ENCODE measurements around the gene COG5. TPM values are rescaled to one million over a fixed set of nuclear protein-coding genes. Genes with fewer than 3 reads are reported as not detected.

The COG5 gene
- total and polyA plus RNA-seq, 2 experiments from 2014 or later, result 15.8 to 53.5 TPM

DNA sequence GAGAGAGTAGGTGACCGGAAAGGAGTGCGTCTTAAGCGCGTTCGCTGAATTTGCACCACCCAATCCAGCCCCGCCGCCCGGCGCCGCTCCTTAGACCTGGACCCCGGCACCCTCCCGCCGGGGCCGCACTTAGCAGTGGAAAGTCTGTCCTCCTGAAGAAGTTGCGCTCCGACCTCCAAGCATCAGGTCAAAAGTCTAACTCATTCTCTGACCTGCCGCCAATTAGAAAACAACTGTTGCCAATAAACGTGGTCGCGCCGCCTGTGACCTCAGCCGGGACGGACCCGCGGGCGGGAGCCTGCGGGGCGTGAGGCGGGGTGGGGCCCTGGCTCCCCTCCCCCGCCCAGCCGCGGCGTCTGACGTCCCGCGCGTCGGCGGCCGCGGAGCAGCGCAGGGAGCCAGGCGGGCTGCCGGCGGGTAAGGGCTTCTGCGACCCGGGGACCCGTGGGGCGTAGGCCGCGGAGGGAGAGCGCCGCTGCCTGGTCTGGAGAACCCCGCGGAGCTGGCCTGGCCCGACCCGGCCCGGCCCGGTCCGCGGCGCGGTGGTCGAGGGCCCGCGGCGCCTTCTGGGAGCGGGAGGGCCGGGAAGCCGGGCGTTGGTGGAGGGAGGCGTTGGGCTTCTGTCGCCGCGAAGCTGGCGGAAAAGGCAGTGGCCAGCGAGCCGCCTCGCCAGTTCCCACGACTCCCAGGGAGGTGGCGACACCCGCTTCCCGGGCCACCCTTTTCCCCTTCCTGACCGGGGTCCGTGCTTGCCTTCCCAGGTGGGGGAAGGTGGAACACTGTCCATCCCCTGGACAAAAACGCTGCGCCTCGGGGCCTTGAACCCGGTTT, 16.4 kb upstream of the COG5 start, which contains the start of gene BCAP29:
Gene BCAP29 (plus strand): TSS at position 362 of the 831 bp plus-strand sequence. CDS start 527 bp downstream, outside the sequence.
- Histone ChIP-seq H3K4me1 (ENCODE audit: insufficient read depth) (peaks cover 7% of the 10 kb centered on the region), H4K20me1 (ENCODE audit: insufficient read depth, poor library complexity, severe bottlenecking) (no peaks in the 10 kb centered on the region), H3K4me2 (peak within 1 kb of the TSS; percentile 89), H3K36me3 (replicated peaks; ENCODE audit: insufficient read depth, low read depth) (no peaks in the 10 kb centered on the region), H3K9me3 (ENCODE audit: low read depth) (no peaks in the 10 kb centered on the region), H2AFZ (peak within 1 kb of the TSS; percentile 99), H3K79me2 (peaks cover 6% of the 10 kb centered on the region), H3K9me2 (replicated peaks; ENCODE audit: insufficient read depth) (no peaks in the 10 kb centered on the region), H3K27ac (peak within 1 kb of the TSS; percentile 91), H3K4me3 (peak within 1 kb of the TSS; percentile 93), H3K27me3 (no peaks in the 10 kb centered on the region)
- under 1% methylated on average over 35 of the region's 89 CpGs for WGBS (ENCODE audit: low lambda C conversion rate, missing lambda C conversion rate)
- DNase-seq (ENCODE audit: low spot score), result peak; percentile 88
- TF ChIP-seq EZH2 (IDR thresholded peaks at IDR 0.05; ENCODE audit: borderline replicate concordance), result no peak
- TF ChIP-seq EZH2phosphoT487 (IDR thresholded peaks at IDR 0.05; ENCODE audit: low read depth, severe bottlenecking, unreplicated experiment), result no peak
- TF ChIP-seq, protein P1, sequence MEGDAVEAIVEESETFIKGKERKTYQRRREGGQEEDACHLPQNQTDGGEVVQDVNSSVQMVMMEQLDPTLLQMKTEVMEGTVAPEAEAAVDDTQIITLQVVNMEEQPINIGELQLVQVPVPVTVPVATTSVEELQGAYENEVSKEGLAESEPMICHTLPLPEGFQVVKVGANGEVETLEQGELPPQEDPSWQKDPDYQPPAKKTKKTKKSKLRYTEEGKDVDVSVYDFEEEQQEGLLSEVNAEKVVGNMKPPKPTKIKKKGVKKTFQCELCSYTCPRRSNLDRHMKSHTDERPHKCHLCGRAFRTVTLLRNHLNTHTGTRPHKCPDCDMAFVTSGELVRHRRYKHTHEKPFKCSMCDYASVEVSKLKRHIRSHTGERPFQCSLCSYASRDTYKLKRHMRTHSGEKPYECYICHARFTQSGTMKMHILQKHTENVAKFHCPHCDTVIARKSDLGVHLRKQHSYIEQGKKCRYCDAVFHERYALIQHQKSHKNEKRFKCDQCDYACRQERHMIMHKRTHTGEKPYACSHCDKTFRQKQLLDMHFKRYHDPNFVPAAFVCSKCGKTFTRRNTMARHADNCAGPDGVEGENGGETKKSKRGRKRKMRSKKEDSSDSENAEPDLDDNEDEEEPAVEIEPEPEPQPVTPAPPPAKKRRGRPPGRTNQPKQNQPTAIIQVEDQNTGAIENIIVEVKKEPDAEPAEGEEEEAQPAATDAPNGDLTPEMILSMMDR (IDR thresholded peaks at IDR 0.05; ENCODE audit: poor library complexity), result peak; percentile 34

- H3K27ac ChIP-seq, result peak overlapping the region; percentile 91
- H3K4me2 ChIP-seq, result peak overlapping the region; percentile 89
- H2AFZ ChIP-seq, result peak overlapping the region; percentile 99
- H3K79me2 ChIP-seq, result peaks cover 6% of the 10 kb centered on the region
- no peaks in the 10 kb centered on the region for H4K20me1 ChIP-seq (ENCODE audit: insufficient read depth, poor library complexity, severe bottlenecking)
- DNase-seq (ENCODE audit: low spot score), result no peak
- no peak for TF ChIP-seq EZH2 (IDR thresholded peaks at IDR 0.05; ENCODE audit: borderline replicate concordance)
- TF ChIP-seq EZH2phosphoT487 (IDR thresholded peaks at IDR 0.05; ENCODE audit: low read depth, severe bottlenecking, unreplicated experiment), result no peak
- TF ChIP-seq, protein P1 (IDR thresholded peaks at IDR 0.05; ENCODE audit: poor library complexity), result no peak
- no peaks in the 10 kb centered on the region for H3K9me2 ChIP-seq (replicated peaks; ENCODE audit: insufficient read depth)
- no peaks in the 10 kb centered on the region for H3K36me3 ChIP-seq (replicated peaks; ENCODE audit: insufficient read depth, low read depth)
- H3K27me3 ChIP-seq, result no peaks in the 10 kb centered on the region
- peak overlapping the region; percentile 93 for H3K4me3 ChIP-seq
- 3% methylated on average over 9 of the region's 9 CpGs for WGBS (ENCODE audit: low lambda C conversion rate, missing lambda C conversion rate)
- no peaks in the 10 kb centered on the region for H3K9me3 ChIP-seq (ENCODE audit: low read depth)
- H3K4me1 ChIP-seq (ENCODE audit: insufficient read depth), result peaks cover 7% of the 10 kb centered on the region
Measured at GRCh38 chr7:107579554-107579884, 15.8 kb upstream of the COG5 start.

DNA sequence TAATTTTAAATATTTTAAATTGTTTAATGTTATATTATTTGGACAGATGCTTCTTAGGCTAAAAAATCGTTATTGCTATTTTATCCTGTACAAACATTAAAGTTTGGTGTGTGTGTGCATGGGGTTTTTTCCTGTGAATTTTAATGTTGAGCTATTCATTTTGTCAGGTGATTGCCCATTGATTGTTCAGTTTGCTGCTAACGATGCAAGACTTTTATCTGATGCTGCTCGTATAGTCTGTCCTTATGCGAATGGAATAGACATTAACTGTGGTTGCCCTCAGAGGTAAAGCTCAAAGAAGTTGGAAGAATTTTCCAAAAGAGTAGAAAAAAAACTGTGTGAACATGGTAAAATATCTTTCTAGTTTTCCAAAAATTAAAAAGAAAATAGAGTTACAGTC, 9.8 kb upstream of the COG5 start:
- 87% methylated on average over 4 of the region's 4 CpGs for WGBS (ENCODE audit: low lambda C conversion rate, missing lambda C conversion rate)
- TF ChIP-seq EZH2 (IDR thresholded peaks at IDR 0.05; ENCODE audit: borderline replicate concordance), result no peak
- TF ChIP-seq, protein P1 (IDR thresholded peaks at IDR 0.05; ENCODE audit: poor library complexity), result no peak
- TF ChIP-seq EZH2phosphoT487 (IDR thresholded peaks at IDR 0.05; ENCODE audit: low read depth, severe bottlenecking, unreplicated experiment), result no peak
- no peak overlapping the region for H3K4me3 ChIP-seq
- H3K27ac ChIP-seq, result no peak overlapping the region
- no peak overlapping the region for H2AFZ ChIP-seq
- no peak overlapping the region for H3K4me2 ChIP-seq
- no peaks in the 10 kb centered on the region for H3K4me1 ChIP-seq (ENCODE audit: insufficient read depth)
- no peak for DNase-seq (ENCODE audit: low spot score)
- no peaks in the 10 kb centered on the region for H4K20me1 ChIP-seq (ENCODE audit: insufficient read depth, poor library complexity, severe bottlenecking)
- H3K9me3 ChIP-seq (ENCODE audit: low read depth), result no peaks in the 10 kb centered on the region
- no peaks in the 10 kb centered on the region for H3K36me3 ChIP-seq (replicated peaks; ENCODE audit: insufficient read depth, low read depth)
- no peaks in the 10 kb centered on the region for H3K79me2 ChIP-seq
- H3K27me3 ChIP-seq, result no peaks in the 10 kb centered on the region
- no peaks in the 10 kb centered on the region for H3K9me2 ChIP-seq (replicated peaks; ENCODE audit: insufficient read depth)
